Stimulated activated naive CD8-positive, alpha-beta T cell treated with anti-CD3 and anti-CD28 coated beads, Interleukin-15, Interleukin-2, amounts not matched to agents 100 ng/mL and 50 ng/mL, for 24 hours (primary cell): ENCODE data around the gene IGF2.

Experiments used
- H3K27ac Mint-ChIP-seq: one replicate; pipeline ENCODE4 v1.8.0; 2021; ENCODE audit warnings: mild to moderate bottlenecking, mixed read lengths
- H3K27me3 Mint-ChIP-seq: one replicate; pipeline ENCODE4 v1.8.0; 2021; ENCODE audit warnings: mixed read lengths
- H3K36me3 Mint-ChIP-seq: one replicate; pipeline ENCODE4 v1.8.0; 2021; ENCODE audit warnings: low read depth, mixed read lengths
- H3K4me1 Mint-ChIP-seq: one replicate; pipeline ENCODE4 v1.8.0; 2021; ENCODE audit warnings: low read depth, mixed read lengths
- H3K4me3 Mint-ChIP-seq: one replicate; pipeline ENCODE4 v1.8.0; 2021; ENCODE audit warnings: mild to moderate bottlenecking, mixed read lengths
- H3K9me3 Mint-ChIP-seq: one replicate; pipeline ENCODE4 v1.8.0; 2021; ENCODE audit warnings: mixed read lengths

Gene IGF2

GRCh38 chr11:2164081-2164480 is 24.9 kb upstream of the IGF2 start:
- H3K36me3 Mint-ChIP-seq = no peaks in the 10 kb centered on the region
- no peaks in the 10 kb centered on the region for H3K9me3 Mint-ChIP-seq
- no peak overlapping the region for H3K4me3 Mint-ChIP-seq
- no peak overlapping the region for H3K27ac Mint-ChIP-seq
- H3K27me3 Mint-ChIP-seq = no peaks in the 10 kb centered on the region
- H3K4me1 Mint-ChIP-seq = no peaks in the 10 kb centered on the region

- Mint-ChIP-seq H3K4me1 (no peaks in the 10 kb centered on the region), H3K4me3 (no peak overlapping the region), H3K27me3 (no peaks in the 10 kb centered on the region), H3K9me3 (no peaks in the 10 kb centered on the region), H3K36me3 (no peaks in the 10 kb centered on the region), H3K27ac (no peak overlapping the region)
Observed at GRCh38 chr11:2163428-2163978, 24.3 kb upstream of the IGF2 start.

- H3K4me3 Mint-ChIP-seq = no peak within 1 kb of the TSS
- H3K27me3 Mint-ChIP-seq = no peaks in the 10 kb centered on the region
- no peaks in the 10 kb centered on the region for H3K36me3 Mint-ChIP-seq
- H3K4me1 Mint-ChIP-seq = no peaks in the 10 kb centered on the region
- no peak within 1 kb of the TSS for H3K27ac Mint-ChIP-seq
- no peaks in the 10 kb centered on the region for H3K9me3 Mint-ChIP-seq
Observed at GRCh38 chr11:2160736-2161259, 21.6 kb upstream of the IGF2 start, which contains the start of gene INS. Gene INS (minus strand): TSS chr11:2161209. CDS start chr11:2160971, 238 bp downstream.

DNA sequence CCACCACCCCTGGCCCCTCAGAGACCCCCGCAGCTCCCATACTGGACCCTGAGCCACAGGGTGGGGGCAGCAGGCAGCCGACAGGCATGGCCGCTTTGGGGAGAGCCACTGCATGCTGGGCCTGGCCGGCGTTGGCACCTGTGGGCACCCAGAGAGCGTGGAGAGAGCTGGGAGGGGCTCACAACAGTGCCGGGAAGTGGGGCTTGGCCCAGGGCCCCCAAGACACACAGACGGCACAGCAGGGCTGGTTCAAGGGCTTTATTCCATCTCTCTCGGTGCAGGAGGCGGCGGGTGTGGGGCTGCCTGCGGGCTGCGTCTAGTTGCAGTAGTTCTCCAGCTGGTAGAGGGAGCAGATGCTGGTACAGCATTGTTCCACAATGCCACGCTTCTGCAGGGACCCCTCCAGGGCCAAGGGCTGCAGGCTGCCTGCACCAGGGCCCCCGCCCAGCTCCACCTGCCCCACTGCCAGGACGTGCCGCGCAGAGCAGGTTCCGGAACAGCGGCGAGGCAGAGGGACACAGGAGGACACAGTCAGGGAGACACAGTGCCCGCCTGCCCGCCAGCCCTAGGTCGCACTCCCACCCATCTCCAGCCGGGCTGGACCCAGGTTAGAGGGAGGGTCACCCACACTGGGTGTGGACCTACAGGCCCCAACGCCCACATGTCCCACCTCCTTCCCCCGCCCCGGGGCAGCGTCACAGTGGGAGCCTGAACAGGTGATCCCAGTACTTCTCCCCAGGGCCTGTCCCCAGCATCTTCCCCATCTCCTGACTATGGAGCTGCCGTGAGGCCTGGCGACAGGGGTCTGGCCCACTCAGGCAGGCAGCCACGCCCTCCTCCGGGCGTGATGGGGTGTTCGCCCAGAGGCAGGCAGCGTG is 20.6 kb upstream of the IGF2 start:
- H3K36me3 Mint-ChIP-seq = no peaks in the 10 kb centered on the region
- no peak overlapping the region for H3K27ac Mint-ChIP-seq
- H3K4me1 Mint-ChIP-seq = no peaks in the 10 kb centered on the region
- H3K9me3 Mint-ChIP-seq = no peaks in the 10 kb centered on the region
- no peaks in the 10 kb centered on the region for H3K27me3 Mint-ChIP-seq
- no peak overlapping the region for H3K4me3 Mint-ChIP-seq

GRCh38 chr11:2158966-2159365 is 19.8 kb upstream of the IGF2 start:
- H3K9me3 Mint-ChIP-seq = no peaks in the 10 kb centered on the region
- no peaks in the 10 kb centered on the region for H3K36me3 Mint-ChIP-seq
- H3K27me3 Mint-ChIP-seq = no peaks in the 10 kb centered on the region
- no peak overlapping the region for H3K4me3 Mint-ChIP-seq
- no peaks in the 10 kb centered on the region for H3K4me1 Mint-ChIP-seq
- H3K27ac Mint-ChIP-seq = no peak overlapping the region

- Mint-ChIP-seq H3K27me3 (no peaks in the 10 kb centered on the region), H3K36me3 (no peaks in the 10 kb centered on the region), H3K9me3 (no peaks in the 10 kb centered on the region), H3K4me3 (no peak overlapping the region), H3K4me1 (no peaks in the 10 kb centered on the region), H3K27ac (no peak overlapping the region)
Observed at GRCh38 chr11:2158296-2158737, 19.1 kb upstream of the IGF2 start.

DNA sequence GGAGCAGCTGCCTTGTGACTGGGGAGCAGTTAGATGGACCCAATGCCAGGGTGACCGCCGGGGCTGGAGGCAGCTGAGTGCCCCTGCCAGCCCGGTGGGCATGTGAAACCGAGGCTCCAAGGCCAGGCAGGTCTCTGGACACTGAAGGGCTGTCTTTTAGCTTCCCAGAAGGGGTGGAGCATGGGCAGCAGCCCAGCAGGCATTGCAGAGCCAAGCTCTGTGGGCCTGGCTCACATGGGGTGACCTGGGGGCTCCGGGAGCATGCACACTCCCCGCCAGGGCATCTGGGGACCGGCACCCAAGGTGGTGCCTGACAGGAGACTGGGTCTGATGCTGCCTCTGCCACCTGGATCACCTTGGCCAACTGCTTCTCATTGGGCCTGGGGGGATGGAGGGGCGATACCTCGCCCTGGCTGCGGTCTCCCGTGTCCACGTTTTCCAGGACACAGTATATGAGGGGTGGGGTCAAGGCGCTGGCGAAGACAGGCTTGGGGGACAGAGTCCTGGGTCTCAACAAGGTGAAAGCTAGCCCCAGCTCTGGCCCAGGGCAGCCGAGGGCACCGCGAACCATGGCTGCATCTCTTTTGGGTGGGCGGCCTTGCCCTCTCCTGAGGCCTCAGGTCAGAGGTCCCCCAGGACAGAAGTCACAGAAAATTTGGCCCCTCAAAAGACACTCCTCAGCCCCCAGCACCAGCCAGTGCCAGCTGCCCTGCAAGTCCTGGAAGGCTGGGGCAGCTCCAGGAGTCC is 18.3 kb upstream of the IGF2 start:
- Mint-ChIP-seq H3K4me3 (no peak overlapping the region), H3K27ac (no peak overlapping the region), H3K4me1 (no peaks in the 10 kb centered on the region), H3K36me3 (no peaks in the 10 kb centered on the region), H3K9me3 (no peaks in the 10 kb centered on the region), H3K27me3 (no peaks in the 10 kb centered on the region)

DNA sequence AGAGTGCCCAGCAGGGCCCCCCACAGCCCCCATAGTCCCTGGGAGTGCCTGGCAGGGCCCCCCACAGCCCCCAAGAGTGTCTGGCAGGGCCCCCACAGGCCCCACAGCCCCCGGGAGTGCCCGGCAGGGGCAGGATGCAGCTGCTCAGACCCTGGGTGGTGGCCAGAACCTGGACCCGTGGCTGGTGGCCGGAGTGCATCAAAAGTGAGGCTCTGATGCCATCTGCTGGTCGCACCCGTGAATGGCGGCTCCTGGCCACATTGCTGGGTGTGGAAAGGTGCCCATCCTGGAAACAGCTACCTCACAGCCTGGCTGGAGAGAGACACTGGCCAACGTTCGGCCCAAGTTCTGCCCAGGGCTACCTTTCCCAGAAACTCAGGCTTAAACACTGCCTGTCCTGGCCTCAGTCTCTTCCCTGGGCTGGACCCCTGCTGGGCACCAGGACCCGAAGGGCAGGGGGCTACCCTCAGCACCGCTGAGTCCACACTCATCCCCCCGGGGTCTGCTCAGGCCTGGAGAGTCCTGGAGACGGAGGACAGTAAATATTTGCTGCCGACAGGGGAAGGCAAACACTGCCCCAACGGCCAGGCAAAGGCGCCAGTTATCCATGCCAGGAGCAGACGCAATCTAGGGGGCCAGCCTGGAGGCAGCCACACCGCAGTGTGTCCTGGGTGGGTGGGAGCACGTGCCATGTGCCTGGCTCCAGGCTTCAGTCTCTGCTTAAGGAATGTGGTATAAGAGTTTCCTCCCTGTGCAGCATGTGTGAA is 17.4 kb upstream of the IGF2 start:
- H3K27ac Mint-ChIP-seq = no peak overlapping the region
- no peaks in the 10 kb centered on the region for H3K27me3 Mint-ChIP-seq
- H3K36me3 Mint-ChIP-seq = no peaks in the 10 kb centered on the region
- no peaks in the 10 kb centered on the region for H3K9me3 Mint-ChIP-seq
- H3K4me1 Mint-ChIP-seq = no peaks in the 10 kb centered on the region
- H3K4me3 Mint-ChIP-seq = no peak overlapping the region

- Mint-ChIP-seq H3K27ac (no peak overlapping the region), H3K4me1 (no peaks in the 10 kb centered on the region), H3K36me3 (no peaks in the 10 kb centered on the region), H3K9me3 (no peaks in the 10 kb centered on the region), H3K4me3 (no peak overlapping the region), H3K27me3 (peaks cover 7% of the 10 kb centered on the region)
Observed at GRCh38 chr11:2155511-2155910, 16.3 kb upstream of the IGF2 start.

DNA sequence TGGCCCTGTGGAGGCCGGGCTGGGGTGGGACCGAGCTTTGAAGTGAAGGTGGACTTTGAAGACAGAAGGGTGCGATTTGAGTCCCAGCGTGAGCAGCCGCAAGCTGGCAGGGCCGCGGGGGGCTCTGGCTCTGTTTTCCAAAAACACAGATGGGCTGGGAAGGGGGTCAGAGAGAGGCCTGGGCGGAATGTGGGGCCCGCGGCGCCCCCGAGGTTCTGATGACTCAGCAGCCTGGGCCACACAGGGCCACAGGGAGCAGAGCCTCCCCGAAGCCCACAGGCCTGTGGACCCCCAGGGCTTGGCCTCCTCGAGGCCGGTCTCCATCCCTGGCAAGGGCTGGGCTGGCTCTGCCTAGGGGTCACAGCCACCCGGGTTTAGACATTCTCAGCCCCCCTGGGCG is 15.7 kb upstream of the IGF2 start:
- Mint-ChIP-seq H3K36me3 (no peaks in the 10 kb centered on the region), H3K4me3 (no peak overlapping the region), H3K27me3 (peaks cover 12% of the 10 kb centered on the region), H3K9me3 (no peaks in the 10 kb centered on the region), H3K27ac (no peak overlapping the region), H3K4me1 (no peaks in the 10 kb centered on the region)

DNA sequence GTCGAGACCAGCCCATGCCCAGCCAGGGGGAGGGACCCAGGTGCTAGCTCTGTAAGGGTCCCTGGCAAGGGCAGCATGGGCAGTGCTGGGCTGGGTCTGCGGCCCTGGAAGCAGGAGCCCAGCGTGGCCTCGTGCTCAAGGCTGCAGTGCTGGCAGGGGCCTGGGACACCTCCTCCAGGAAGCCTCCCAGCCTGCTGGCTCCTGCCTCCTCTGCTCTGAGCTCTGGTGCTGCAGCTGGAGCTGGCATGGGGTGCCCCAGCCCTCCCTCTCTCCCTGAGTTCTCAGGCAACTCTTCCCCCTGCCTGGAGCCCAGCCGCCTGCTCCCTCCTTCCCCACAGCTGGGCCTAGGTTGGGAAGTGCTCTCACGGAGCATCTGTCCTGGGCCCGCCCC is 15.0 kb upstream of the IGF2 start:
- Mint-ChIP-seq H3K27ac (no peak overlapping the region), H3K36me3 (no peaks in the 10 kb centered on the region), H3K4me3 (no peak overlapping the region), H3K9me3 (no peaks in the 10 kb centered on the region), H3K27me3 (peaks cover 17% of the 10 kb centered on the region), H3K4me1 (no peaks in the 10 kb centered on the region)

GRCh38 chr11:2153581-2154194 is 14.5 kb upstream of the IGF2 start:
- no peaks in the 10 kb centered on the region for H3K36me3 Mint-ChIP-seq
- H3K27me3 Mint-ChIP-seq = peaks cover 22% of the 10 kb centered on the region
- H3K27ac Mint-ChIP-seq = no peak overlapping the region
- H3K9me3 Mint-ChIP-seq = no peaks in the 10 kb centered on the region
- H3K4me1 Mint-ChIP-seq = no peaks in the 10 kb centered on the region
- H3K4me3 Mint-ChIP-seq = no peak overlapping the region

- Mint-ChIP-seq H3K36me3 (no peaks in the 10 kb centered on the region), H3K9me3 (no peaks in the 10 kb centered on the region), H3K27me3 (peaks cover 35% of the 10 kb centered on the region), H3K4me1 (no peaks in the 10 kb centered on the region), H3K4me3 (no peak overlapping the region), H3K27ac (no peak overlapping the region)
Observed at GRCh38 chr11:2151500-2152257, 12.5 kb upstream of the IGF2 start.
